ENCODE results near the gene HOXB8. TPM values are rescaled to one million over a fixed set of nuclear protein-coding genes. Genes with fewer than 3 reads are reported as not detected.

The HOXB8 gene
- total and polyA plus RNA-seq, 2 of the 13 experiments (the other 11 are each of a cell fraction or from before 2014, with no cell fraction given) = not detected

DNA sequence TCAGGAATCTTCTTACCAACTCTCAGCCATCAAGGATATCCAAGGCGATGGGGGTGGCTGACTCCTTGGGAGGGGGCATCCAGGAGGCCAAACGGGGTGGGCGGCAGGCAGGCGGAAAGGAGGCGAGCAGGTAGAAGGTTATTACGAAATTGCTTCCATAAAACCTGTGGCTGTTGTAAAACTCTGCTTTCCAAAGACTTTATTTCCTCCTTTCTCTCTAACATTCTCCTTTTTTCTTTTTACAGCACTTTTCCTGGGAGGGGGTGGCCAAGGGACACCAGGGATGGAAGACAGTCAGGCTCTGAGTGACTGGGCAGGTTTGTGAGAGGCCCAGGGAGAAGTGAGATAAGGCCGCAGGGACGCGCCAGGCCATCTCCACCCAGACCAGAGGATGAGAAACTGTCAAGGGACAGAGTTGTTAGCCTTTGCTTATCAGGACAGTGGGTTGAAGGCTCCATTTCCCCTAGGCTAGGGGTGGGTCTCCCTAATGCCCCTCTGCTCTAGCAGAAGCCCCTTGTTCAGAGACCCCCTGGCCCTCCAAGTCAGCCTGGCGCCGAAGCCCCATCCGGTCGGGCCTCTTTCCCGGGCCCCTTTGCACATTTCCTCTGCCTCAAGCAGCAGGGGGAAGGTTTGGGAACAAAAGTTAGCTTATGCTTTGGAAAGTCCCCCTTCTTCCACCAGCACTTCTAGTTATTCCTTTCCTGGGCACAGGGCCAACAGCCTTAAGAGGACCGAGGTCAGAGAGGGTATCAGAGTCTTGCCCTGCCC lies 16.0 kb upstream of the HOXB8 start:
- H3K36me3 ChIP-seq (replicated peaks in 1 of 2; ENCODE audit: control insufficient read depth in 1 of 2, insufficient read depth in 2 of 2, low read length in 2 of 2) = no peaks in the 10 kb centered on the region
- H3K4me3 ChIP-seq (replicated peaks in 1 of 3; ENCODE audit: insufficient read depth in 1 of 3, low read depth in 2 of 3, low read length in 3 of 3) = no peak overlapping the region
- H3K27me3 ChIP-seq (ENCODE audit: control insufficient read depth in 1 of 2, insufficient read depth in 2 of 2, low read length in 2 of 2) = peaks cover 33 to 97% of the 10 kb centered on the region in 2 experiments
- no peak for FAIRE-seq
- 0 out of 2 replicates have a peak, but pooled peaks cover 2% of the 10 kb centered on the region for H3K4me1 ChIP-seq (ENCODE audit: insufficient read depth, low read length)
- H3K9me3 ChIP-seq (ENCODE audit: low read length) = no peaks in the 10 kb centered on the region
- no TSS peak for BruUV-seq (replicated peaks)
- H3K79me2 ChIP-seq (ENCODE audit: insufficient read depth, low read length) = no peaks in the 10 kb centered on the region
- in situ Hi-C loops (cut with HindIII; ENCODE audit: extremely low pct_ligation_motif_present, low pct_unique_long_range_greater_than_20kb) (no loop called here), intact Hi-C loops (cut with micrococcal nuclease; ENCODE audit: unreplicated experiment) (no loop called here)
- no peak overlapping the region for H3K9ac ChIP-seq (ENCODE audit: insufficient read depth, low read depth, low read length)
- H4K20me1 ChIP-seq (ENCODE audit: insufficient read depth, low read length) = no peaks in the 10 kb centered on the region
- ChIA-PET CTCF (ENCODE audit: low intra/inter-chr PET ratio, low total read pairs) (no interaction called here), POLR2A (no interaction called here)
- 14% methylated on average over 15 of the region's 15 CpGs for WGBS (ENCODE audit: low lambda C conversion rate)
- DNase-seq (ENCODE audit: low spot score) = no peak
- H3K4me2 ChIP-seq (ENCODE audit: low read depth, low read length) = no peak overlapping the region
- ATAC-seq = no peak
- TF ChIP-seq ETV6 (CRISPR knock-in tag; conservative IDR thresholded peaks at IDR 0.05) (no peak), NR2F2 (IDR thresholded peaks at IDR 0.05; ENCODE audit: borderline replicate concordance, low read depth) (no peak), KDM2A (CRISPR knock-in tag; IDR thresholded peaks at IDR 0.05; ENCODE audit: borderline replicate concordance, low read depth) (no peak), ZFP82 (CRISPR knock-in tag; IDR thresholded peaks at IDR 0.05; ENCODE audit: borderline replicate concordance) (no peak), ZNF670 (CRISPR knock-in tag; IDR thresholded peaks at IDR 0.05; ENCODE audit: borderline replicate concordance) (no peak), SOX13 (IDR thresholded peaks at IDR 0.05) (no peak), SOX13 (CRISPR knock-in tag; conservative IDR thresholded peaks at IDR 0.05 in 1 of 2, IDR thresholded peaks at IDR 0.05 in 1 of 2) (no peak), PRMT3 (CRISPR knock-in tag; IDR thresholded peaks at IDR 0.05; ENCODE audit: borderline replicate concordance, low read depth) (no peak), SIN3A (IDR thresholded peaks at IDR 0.05; ENCODE audit: borderline replicate concordance, low read depth, low read length) (no peak)
- TF ChIP-seq, protein P1, sequence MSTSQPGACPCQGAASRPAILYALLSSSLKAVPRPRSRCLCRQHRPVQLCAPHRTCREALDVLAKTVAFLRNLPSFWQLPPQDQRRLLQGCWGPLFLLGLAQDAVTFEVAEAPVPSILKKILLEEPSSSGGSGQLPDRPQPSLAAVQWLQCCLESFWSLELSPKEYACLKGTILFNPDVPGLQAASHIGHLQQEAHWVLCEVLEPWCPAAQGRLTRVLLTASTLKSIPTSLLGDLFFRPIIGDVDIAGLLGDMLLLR (CRISPR knock-in tag; IDR thresholded peaks at IDR 0.05) = no peak
- TF ChIP-seq, protein P2, sequence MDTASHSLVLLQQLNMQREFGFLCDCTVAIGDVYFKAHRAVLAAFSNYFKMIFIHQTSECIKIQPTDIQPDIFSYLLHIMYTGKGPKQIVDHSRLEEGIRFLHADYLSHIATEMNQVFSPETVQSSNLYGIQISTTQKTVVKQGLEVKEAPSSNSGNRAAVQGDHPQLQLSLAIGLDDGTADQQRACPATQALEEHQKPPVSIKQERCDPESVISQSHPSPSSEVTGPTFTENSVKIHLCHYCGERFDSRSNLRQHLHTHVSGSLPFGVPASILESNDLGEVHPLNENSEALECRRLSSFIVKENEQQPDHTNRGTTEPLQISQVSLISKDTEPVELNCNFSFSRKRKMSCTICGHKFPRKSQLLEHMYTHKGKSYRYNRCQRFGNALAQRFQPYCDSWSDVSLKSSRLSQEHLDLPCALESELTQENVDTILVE (CRISPR knock-in tag; IDR thresholded peaks at IDR 0.05) = no peak
- TF ChIP-seq, protein P3, sequence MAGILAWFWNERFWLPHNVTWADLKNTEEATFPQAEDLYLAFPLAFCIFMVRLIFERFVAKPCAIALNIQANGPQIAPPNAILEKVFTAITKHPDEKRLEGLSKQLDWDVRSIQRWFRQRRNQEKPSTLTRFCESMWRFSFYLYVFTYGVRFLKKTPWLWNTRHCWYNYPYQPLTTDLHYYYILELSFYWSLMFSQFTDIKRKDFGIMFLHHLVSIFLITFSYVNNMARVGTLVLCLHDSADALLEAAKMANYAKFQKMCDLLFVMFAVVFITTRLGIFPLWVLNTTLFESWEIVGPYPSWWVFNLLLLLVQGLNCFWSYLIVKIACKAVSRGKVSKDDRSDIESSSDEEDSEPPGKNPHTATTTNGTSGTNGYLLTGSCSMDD (CRISPR knock-in tag; IDR thresholded peaks at IDR 0.05) = no peak
- H3K27ac ChIP-seq (ENCODE audit: extremely low read length, insufficient read depth, low read length) = no peak overlapping the region
- no peak overlapping the region for H2AFZ ChIP-seq (ENCODE audit: low read length)

Measured in HepG2 (cell line).